ENCODE results near the gene XRCC4.

Gene XRCC4

GRCh38 chr5:83072966-83073365 is 4.4 kb upstream of the XRCC4 start:
- no peak for DNase-seq

- no peak for DNase-seq
Measured at GRCh38 chr5:83077662-83078261, 415 bp downstream of the XRCC4 start.

GRCh38 chr5:83082750-83083149 is 5.4 kb downstream of the XRCC4 start:
- no peak for DNase-seq

- no peak for DNase-seq
Measured at GRCh38 chr5:83084336-83084735, 7.0 kb downstream of the XRCC4 start.

GRCh38 chr5:83085106-83085505 is 7.8 kb downstream of the XRCC4 start:
- no peak for DNase-seq

- no peak for DNase-seq
Measured at GRCh38 chr5:83090169-83090568, 12.8 kb downstream of the XRCC4 start.

- peak in 3 of 6 experiments; percentile 13 to 20 (median 19) for DNase-seq
Measured at GRCh38 chr5:83092619-83093018, 15.3 kb downstream of the XRCC4 start.

- no peak for DNase-seq
Measured at GRCh38 chr5:83093692-83094091, 16.3 kb downstream of the XRCC4 start.

- no peak for DNase-seq
Measured at GRCh38 chr5:83095163-83095956, 18.0 kb downstream of the XRCC4 start.

- DNase-seq = no peak
Measured at GRCh38 chr5:83095957-83096539, 18.7 kb downstream of the XRCC4 start.

- DNase-seq = no peak
Measured at GRCh38 chr5:83096660-83097339, 19.5 kb downstream of the XRCC4 start.

GRCh38 chr5:83097689-83098231 is 20.4 kb downstream of the XRCC4 start:
- DNase-seq = no peak

- no peak for DNase-seq
Measured at GRCh38 chr5:83099001-83099400, 21.7 kb downstream of the XRCC4 start.

GRCh38 chr5:83099445-83099844 is 22.1 kb downstream of the XRCC4 start:
- no peak for DNase-seq

GRCh38 chr5:83101514-83101913 is 24.2 kb downstream of the XRCC4 start:
- no peak for DNase-seq

- DNase-seq = no peak
Measured at GRCh38 chr5:83102364-83102980, 25.1 kb downstream of the XRCC4 start.

- DNase-seq = no peak
Measured at GRCh38 chr5:83104021-83104420, 26.7 kb downstream of the XRCC4 start.

- no peak for DNase-seq
Measured at GRCh38 chr5:83107692-83108420, 30.5 kb downstream of the XRCC4 start.

GRCh38 chr5:83109380-83109779 is 32.0 kb downstream of the XRCC4 start:
- DNase-seq = no peak

- no peak for DNase-seq
Measured at GRCh38 chr5:83115816-83116215, 38.5 kb downstream of the XRCC4 start.

GRCh38 chr5:83118471-83118870 is 41.1 kb downstream of the XRCC4 start:
- DNase-seq = no peak

- DNase-seq = no peak
Measured at GRCh38 chr5:83118976-83119375, 41.6 kb downstream of the XRCC4 start.

All from stimulated activated naive CD4-positive, alpha-beta T cell (primary cell).